HepG2 (cell line): Measurements from ENCODE around the gene GJB6. TPM values are rescaled to one million over a fixed set of nuclear protein-coding genes. Genes with fewer than 3 reads are reported as not detected.

Source experiments
- ELF1 ChIP-seq: sonication (generic); formaldehyde crosslinking; IDR thresholded peaks from 2 replicates; pipeline ENCODE4 v1.4.0; 2020; ENCODE audit warnings: missing genetic modification reagents
- HNRNPLL ChIP-seq: fragments of 200-400 bp; formaldehyde crosslinking; IDR thresholded peaks from 2 replicates; pipeline ENCODE4 v1.6.1; 2017; ENCODE audit warnings: mild to moderate bottlenecking, low read depth, low read length; ENCODE audit not compliant: poor library complexity, severe bottlenecking
- MTA1 ChIP-seq: sonication (generic); formaldehyde crosslinking; IDR thresholded peaks from 2 replicates; pipeline ENCODE4 v1.4.0; 2020; ENCODE audit warnings: missing genetic modification reagents, mild to moderate bottlenecking, borderline replicate concordance
- RBFOX2 ChIP-seq: fragments of 200-400 bp; formaldehyde crosslinking; IDR thresholded peaks from 2 replicates; pipeline ENCODE4 v1.6.1; 2017; ENCODE audit warnings: low read depth, mild to moderate bottlenecking, low read length
- STAT5B ChIP-seq: sonication (generic); formaldehyde crosslinking; IDR thresholded peaks from 2 replicates; pipeline ENCODE4 v1.4.0; 2020; ENCODE audit warnings: missing genetic modification reagents
- TAF15 ChIP-seq: fragments of 200-400 bp; formaldehyde crosslinking; IDR thresholded peaks from one replicate; pipeline ENCODE4 v1.6.1; 2018; ENCODE audit warnings: mild to moderate bottlenecking, low read depth, low read length; ENCODE audit not compliant: poor library complexity, severe bottlenecking
- WIZ ChIP-seq: sonication (generic); formaldehyde crosslinking; IDR thresholded peaks from 2 replicates; pipeline ENCODE4 v1.5.1; 2020; ENCODE audit warnings: mild to moderate bottlenecking, missing genetic modification reagents
- ZMYM4 ChIP-seq: sonication (generic); formaldehyde crosslinking; IDR thresholded peaks from 2 replicates; pipeline ENCODE4 v1.8.1; 2023; ENCODE audit warnings: mild to moderate bottlenecking, missing genetic modification reagents
- ZNF224 ChIP-seq: sonication (generic); formaldehyde crosslinking; IDR thresholded peaks from 2 replicates; pipeline ENCODE4 v1.5.0; 2020; ENCODE audit warnings: mild to moderate bottlenecking, missing genetic modification reagents
- ZNF234 ChIP-seq: sonication (generic); formaldehyde crosslinking; conservative IDR thresholded peaks from 2 replicates; pipeline ENCODE4 v1.5.1; 2020; ENCODE audit warnings: mild to moderate bottlenecking, missing genetic modification reagents
- ZNF274 ChIP-seq: sonication (generic); formaldehyde crosslinking; IDR thresholded peaks from 2 replicates; pipeline ENCODE4 v1.5.1; 2020; ENCODE audit warnings: mild to moderate bottlenecking, missing genetic modification reagents
- ZNF605 ChIP-seq: sonication (generic); formaldehyde crosslinking; IDR thresholded peaks from 2 replicates; pipeline ENCODE4 v1.8.0; 2022; ENCODE audit warnings: mild to moderate bottlenecking, missing genetic modification reagents
- ZNF644 ChIP-seq: IDR thresholded peaks from 2 replicates; pipeline ENCODE4 v1.6.1; 2016; ENCODE audit warnings: low read depth
- ZNF674 ChIP-seq: sonication (generic); formaldehyde crosslinking; IDR thresholded peaks from 2 replicates; pipeline ENCODE4 v1.5.0; 2020; ENCODE audit warnings: low read depth, mild to moderate bottlenecking, missing genetic modification reagents
- polyA plus RNA-seq, 8 experiments: library from polyadenylated mRNA; depleted of rRNA in 3 of 8; stranded (reverse) in 7 of 8; unstranded in 1 of 8; fragments of >200 nt; fragmentation: Illumina TruSeq in 4 of 8; extraction: Trizol in 4 of 8; gene quantifications; 2 replicates each; pipeline versions ENCODE4 v1.2.1 to v1.2.3, GENCODE V29; 2011 to 2016; ENCODE audit warnings: low read depth in 4 of 8, missing spikeins in 1 of 8, mixed read lengths in 1 of 8; ENCODE audit not compliant: insufficient read depth in 1 of 8
- total RNA-seq, 5 experiments: library from RNA; depleted of rRNA; stranded (reverse); fragments of >200 nt; fragmentation: Illumina TruSeq; extraction: Trizol; gene quantifications; 2 replicates each; pipeline ENCODE4 v1.2.3, GENCODE V29; 2016; ENCODE audit warnings: low read depth in 1 of 5
- TF ChIP-seq, protein P1 (sequence below): IDR thresholded peaks from 2 replicates; pipeline ENCODE4 v1.6.1; 2016; ENCODE audit warnings: low read depth, borderline replicate concordance
- TF ChIP-seq, protein P2 (sequence below): sonication (generic); formaldehyde crosslinking; IDR thresholded peaks from 2 replicates; pipeline ENCODE4 v1.4.0; 2020; ENCODE audit warnings: missing genetic modification reagents
- TF ChIP-seq, protein P3 (sequence below): sonication (generic); formaldehyde crosslinking; IDR thresholded peaks from 2 replicates; pipeline ENCODE4 v1.9.0; 2021; ENCODE audit warnings: mild to moderate bottlenecking, missing genetic modification reagents

The GJB6 gene
- total and polyA plus RNA-seq, 2 of the 13 experiments (the other 11 are each of a cell fraction or from before 2014, with no cell fraction given), result not detected

DNA sequence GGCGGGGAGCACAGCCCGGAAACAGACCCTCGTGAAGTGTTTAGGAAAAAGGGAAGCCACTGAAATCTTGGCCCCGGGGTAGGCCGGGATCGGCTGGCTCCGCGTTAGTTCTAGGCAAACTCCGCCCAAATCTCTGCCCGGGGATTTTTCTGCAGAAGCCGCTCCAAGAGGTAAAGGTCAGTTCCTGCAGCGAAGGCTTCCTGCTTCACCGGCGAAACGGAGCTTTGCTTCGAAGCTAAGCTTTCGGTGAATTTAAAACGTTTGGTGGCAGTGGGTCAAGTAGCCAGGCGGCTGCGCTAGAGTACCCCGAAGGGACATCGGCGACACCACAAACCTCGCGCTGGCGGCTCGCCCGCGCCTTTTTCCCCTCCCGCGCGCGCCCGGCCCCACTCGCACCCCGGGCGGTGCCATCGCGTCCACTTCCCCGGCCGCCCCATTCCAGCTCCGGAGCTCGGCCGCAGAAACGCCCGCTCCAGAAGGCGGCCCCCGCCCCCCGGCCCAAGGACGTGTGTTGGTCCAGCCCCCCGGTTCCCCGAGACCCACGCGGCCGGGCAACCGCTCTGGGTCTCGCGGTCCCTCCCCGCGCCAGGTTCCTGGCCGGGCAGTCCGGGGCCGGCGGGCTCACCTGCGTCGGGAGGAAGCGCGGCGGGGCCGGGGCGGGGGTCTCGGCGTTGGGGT is 39.8 kb downstream of the GJB6 start (continued):
- peak; percentile 14 for TF ChIP-seq HNRNPLL
- no peak for TF ChIP-seq TAF15
- no peak for TF ChIP-seq ZNF605 (CRISPR knock-in tag)
- no peak for TF ChIP-seq ZNF674 (CRISPR knock-in tag)
- TF ChIP-seq, protein P1, sequence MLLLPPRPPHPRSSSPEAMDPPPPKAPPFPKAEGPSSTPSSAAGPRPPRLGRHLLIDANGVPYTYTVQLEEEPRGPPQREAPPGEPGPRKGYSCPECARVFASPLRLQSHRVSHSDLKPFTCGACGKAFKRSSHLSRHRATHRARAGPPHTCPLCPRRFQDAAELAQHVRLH (CRISPR knock-in tag), result no peak
- no peak for TF ChIP-seq STAT5B (CRISPR knock-in tag)
- no peak for TF ChIP-seq ZNF224
- TF ChIP-seq, protein P2, sequence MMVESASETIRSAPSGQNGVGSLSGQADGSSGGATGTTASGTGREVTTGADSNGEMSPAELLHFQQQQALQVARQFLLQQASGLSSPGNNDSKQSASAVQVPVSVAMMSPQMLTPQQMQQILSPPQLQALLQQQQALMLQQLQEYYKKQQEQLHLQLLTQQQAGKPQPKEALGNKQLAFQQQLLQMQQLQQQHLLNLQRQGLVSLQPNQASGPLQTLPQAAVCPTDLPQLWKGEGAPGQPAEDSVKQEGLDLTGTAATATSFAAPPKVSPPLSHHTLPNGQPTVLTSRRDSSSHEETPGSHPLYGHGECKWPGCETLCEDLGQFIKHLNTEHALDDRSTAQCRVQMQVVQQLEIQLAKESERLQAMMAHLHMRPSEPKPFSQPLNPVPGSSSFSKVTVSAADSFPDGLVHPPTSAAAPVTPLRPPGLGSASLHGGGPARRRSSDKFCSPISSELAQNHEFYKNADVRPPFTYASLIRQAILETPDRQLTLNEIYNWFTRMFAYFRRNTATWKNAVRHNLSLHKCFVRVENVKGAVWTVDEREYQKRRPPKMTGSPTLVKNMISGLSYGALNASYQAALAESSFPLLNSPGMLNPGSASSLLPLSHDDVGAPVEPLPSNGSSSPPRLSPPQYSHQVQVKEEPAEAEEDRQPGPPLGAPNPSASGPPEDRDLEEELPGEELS (CRISPR knock-in tag), result no peak
- no peak for TF ChIP-seq ZNF274 (CRISPR knock-in tag)
- TF ChIP-seq MTA1, result no peak
- TF ChIP-seq ZMYM4 (CRISPR knock-in tag), result no peak
- no peak for TF ChIP-seq ELF1
- TF ChIP-seq ZNF234, result no peak
- TF ChIP-seq, protein P3, sequence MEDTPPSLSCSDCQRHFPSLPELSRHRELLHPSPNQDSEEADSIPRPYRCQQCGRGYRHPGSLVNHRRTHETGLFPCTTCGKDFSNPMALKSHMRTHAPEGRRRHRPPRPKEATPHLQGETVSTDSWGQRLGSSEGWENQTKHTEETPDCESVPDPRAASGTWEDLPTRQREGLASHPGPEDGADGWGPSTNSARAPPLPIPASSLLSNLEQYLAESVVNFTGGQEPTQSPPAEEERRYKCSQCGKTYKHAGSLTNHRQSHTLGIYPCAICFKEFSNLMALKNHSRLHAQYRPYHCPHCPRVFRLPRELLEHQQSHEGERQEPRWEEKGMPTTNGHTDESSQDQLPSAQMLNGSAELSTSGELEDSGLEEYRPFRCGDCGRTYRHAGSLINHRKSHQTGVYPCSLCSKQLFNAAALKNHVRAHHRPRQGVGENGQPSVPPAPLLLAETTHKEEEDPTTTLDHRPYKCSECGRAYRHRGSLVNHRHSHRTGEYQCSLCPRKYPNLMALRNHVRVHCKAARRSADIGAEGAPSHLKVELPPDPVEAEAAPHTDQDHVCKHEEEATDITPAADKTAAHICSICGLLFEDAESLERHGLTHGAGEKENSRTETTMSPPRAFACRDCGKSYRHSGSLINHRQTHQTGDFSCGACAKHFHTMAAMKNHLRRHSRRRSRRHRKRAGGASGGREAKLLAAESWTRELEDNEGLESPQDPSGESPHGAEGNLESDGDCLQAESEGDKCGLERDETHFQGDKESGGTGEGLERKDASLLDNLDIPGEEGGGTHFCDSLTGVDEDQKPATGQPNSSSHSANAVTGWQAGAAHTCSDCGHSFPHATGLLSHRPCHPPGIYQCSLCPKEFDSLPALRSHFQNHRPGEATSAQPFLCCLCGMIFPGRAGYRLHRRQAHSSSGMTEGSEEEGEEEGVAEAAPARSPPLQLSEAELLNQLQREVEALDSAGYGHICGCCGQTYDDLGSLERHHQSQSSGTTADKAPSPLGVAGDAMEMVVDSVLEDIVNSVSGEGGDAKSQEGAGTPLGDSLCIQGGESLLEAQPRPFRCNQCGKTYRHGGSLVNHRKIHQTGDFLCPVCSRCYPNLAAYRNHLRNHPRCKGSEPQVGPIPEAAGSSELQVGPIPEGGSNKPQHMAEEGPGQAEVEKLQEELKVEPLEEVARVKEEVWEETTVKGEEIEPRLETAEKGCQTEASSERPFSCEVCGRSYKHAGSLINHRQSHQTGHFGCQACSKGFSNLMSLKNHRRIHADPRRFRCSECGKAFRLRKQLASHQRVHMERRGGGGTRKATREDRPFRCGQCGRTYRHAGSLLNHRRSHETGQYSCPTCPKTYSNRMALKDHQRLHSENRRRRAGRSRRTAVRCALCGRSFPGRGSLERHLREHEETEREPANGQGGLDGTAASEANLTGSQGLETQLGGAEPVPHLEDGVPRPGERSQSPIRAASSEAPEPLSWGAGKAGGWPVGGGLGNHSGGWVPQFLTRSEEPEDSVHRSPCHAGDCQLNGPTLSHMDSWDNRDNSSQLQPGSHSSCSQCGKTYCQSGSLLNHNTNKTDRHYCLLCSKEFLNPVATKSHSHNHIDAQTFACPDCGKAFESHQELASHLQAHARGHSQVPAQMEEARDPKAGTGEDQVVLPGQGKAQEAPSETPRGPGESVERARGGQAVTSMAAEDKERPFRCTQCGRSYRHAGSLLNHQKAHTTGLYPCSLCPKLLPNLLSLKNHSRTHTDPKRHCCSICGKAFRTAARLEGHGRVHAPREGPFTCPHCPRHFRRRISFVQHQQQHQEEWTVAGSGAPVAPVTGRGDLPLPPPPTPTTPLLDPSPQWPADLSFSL, result no peak
- TF ChIP-seq RBFOX2, result no peak
- no peak for TF ChIP-seq WIZ (CRISPR knock-in tag)
- no peak for TF ChIP-seq ZNF644 (CRISPR knock-in tag)
